H9 (cell line): ENCODE data around the gene CEP83. TPM values are rescaled to one million over a fixed set of nuclear protein-coding genes. Genes with fewer than 3 reads are reported as not detected.

Source experiments
- DNase-seq: peaks from one replicate; pipeline ENCODE4 v3.0.0-alpha.2; 2017
- H2AFZ ChIP-seq: one replicate; pipeline ENCODE4 v1.6.1; 2013; ENCODE audit warnings: mild to moderate bottlenecking, low read length, control low read depth, moderate library complexity
- H2AK5ac ChIP-seq: 2 replicates; pipeline ENCODE4 v1.6.1; 2013; ENCODE audit warnings: low read length, control low read depth, mixed read lengths; ENCODE audit not compliant: insufficient read length
- H2BK120ac ChIP-seq: one replicate; pipeline ENCODE4 v1.6.1; 2013; ENCODE audit warnings: low read depth, mild to moderate bottlenecking, low read length, control low read depth, inconsistent platforms; ENCODE audit not compliant: poor library complexity, severe bottlenecking
- H2BK12ac ChIP-seq: 2 replicates; pipeline ENCODE4 v1.6.1; 2013; ENCODE audit warnings: low read length, control low read depth, mixed read lengths, low read depth; ENCODE audit not compliant: insufficient read length
- H2BK15ac ChIP-seq: 2 replicates; pipeline ENCODE4 v1.6.1; 2013; ENCODE audit warnings: low read depth, low read length, control low read depth
- H2BK20ac ChIP-seq: one replicate; pipeline ENCODE4 v1.6.1; 2013; ENCODE audit warnings: low read depth, mild to moderate bottlenecking, low read length, control low read depth, inconsistent platforms; ENCODE audit not compliant: poor library complexity, severe bottlenecking
- H2BK5ac ChIP-seq: 2 replicates; pipeline ENCODE4 v1.6.1; 2013; ENCODE audit warnings: low read length, control low read depth, mixed read lengths; ENCODE audit not compliant: insufficient read length
- H3K14ac ChIP-seq: 2 replicates; pipeline ENCODE4 v1.6.1; 2013; ENCODE audit warnings: low read length, control low read depth; ENCODE audit not compliant: insufficient read depth
- H3K18ac ChIP-seq: 2 replicates; pipeline ENCODE4 v1.6.1; 2013; ENCODE audit warnings: low read depth, mild to moderate bottlenecking, mixed read lengths, low read length, control low read depth; ENCODE audit not compliant: insufficient read length
- H3K23ac ChIP-seq: 2 replicates; pipeline ENCODE4 v1.6.1; 2013; ENCODE audit warnings: low read length, control low read depth, mixed read lengths, low read depth; ENCODE audit not compliant: insufficient read length
- H3K23me2 ChIP-seq: 2 replicates; pipeline ENCODE4 v1.6.1; 2013; ENCODE audit warnings: low read depth, mild to moderate bottlenecking, mixed read lengths, low read length, control low read depth; ENCODE audit not compliant: insufficient read length, poor library complexity, severe bottlenecking
- H3K27ac ChIP-seq: 2 replicates; pipeline ENCODE4 v1.5.1; 2013; ENCODE audit warnings: low read length, control low read depth, mixed read lengths, low read depth; ENCODE audit not compliant: insufficient read length
- H3K27me3 ChIP-seq: 2 replicates; pipeline ENCODE4 v1.6.1; 2013; ENCODE audit warnings: low read length, control low read depth, inconsistent platforms; ENCODE audit not compliant: insufficient read depth
- H3K4ac ChIP-seq: 2 replicates; pipeline ENCODE4 v1.6.1; 2013; ENCODE audit warnings: low read depth, mild to moderate bottlenecking, control low read depth, inconsistent platforms, low read length, moderate library complexity
- H3K4me1 ChIP-seq: 2 replicates; pipeline ENCODE4 v1.6.1; 2013; ENCODE audit warnings: low read length, control low read depth, inconsistent platforms; ENCODE audit not compliant: insufficient read depth
- H3K4me2 ChIP-seq: 2 replicates; pipeline ENCODE4 v1.6.1; 2013; ENCODE audit warnings: low read length, control low read depth, mixed read lengths; ENCODE audit not compliant: insufficient read length, insufficient read depth
- H3K56ac ChIP-seq: 2 replicates; pipeline ENCODE4 v1.6.1; 2013; ENCODE audit warnings: low read depth, mild to moderate bottlenecking, mixed read lengths, low read length, control low read depth; ENCODE audit not compliant: insufficient read length
- H3K79me1 ChIP-seq: 2 replicates; pipeline ENCODE4 v1.6.1; 2013; ENCODE audit warnings: low read depth, mild to moderate bottlenecking, moderate library complexity, low read length, control low read depth, inconsistent platforms; ENCODE audit not compliant: insufficient read depth, poor library complexity, severe bottlenecking
- H3K79me2 ChIP-seq: 2 replicates; pipeline ENCODE4 v1.6.1; 2013; ENCODE audit warnings: low read length, control low read depth, inconsistent platforms; ENCODE audit not compliant: insufficient read depth
- H3K9ac ChIP-seq: 2 replicates; pipeline ENCODE4 v1.6.1; 2013; ENCODE audit warnings: low read length, control low read depth, mixed read lengths; ENCODE audit not compliant: insufficient read length; ENCODE audit errors: extremely low read depth
- H3K9me3 ChIP-seq: one replicate; pipeline ENCODE4 v1.6.1; 2013; ENCODE audit warnings: low read depth, low read length, inconsistent platforms; ENCODE audit not compliant: control insufficient read depth
- H3T11ph ChIP-seq: one replicate; pipeline ENCODE4 v1.6.1; 2013; ENCODE audit warnings: mild to moderate bottlenecking, low read length, control low read depth, inconsistent platforms
- H4K20me1 ChIP-seq: one replicate; pipeline ENCODE4 v1.6.1; 2013; ENCODE audit not compliant: control insufficient read depth, insufficient read length, insufficient read depth
- H4K5ac ChIP-seq: 2 replicates; pipeline ENCODE4 v1.6.1; 2013; ENCODE audit warnings: low read depth, mild to moderate bottlenecking, mixed read lengths, low read length, control low read depth; ENCODE audit not compliant: insufficient read length
- H4K8ac ChIP-seq: replicated peaks from 2 replicates; pipeline ENCODE4 v1.6.1; 2013; ENCODE audit warnings: low read length, control low read depth, mixed read lengths, low read depth; ENCODE audit not compliant: insufficient read length
- H4K91ac ChIP-seq: 2 replicates; pipeline ENCODE4 v1.6.1; 2013; ENCODE audit warnings: low read depth, mild to moderate bottlenecking, moderate library complexity, mixed read lengths, low read length, control low read depth; ENCODE audit not compliant: insufficient read length
- H3K27ac Mint-ChIP-seq, 3 experiments: 2 replicates in 2 of 3; 3 replicates in 1 of 3; pipeline ENCODE4 v1.8.0; 2020 to 2021; ENCODE audit warnings: mixed read lengths in 3 of 3, mild to moderate bottlenecking in 1 of 3, moderate library complexity in 1 of 3
- H3K27me3 Mint-ChIP-seq: 2 replicates; pipeline ENCODE4 v1.8.0; 2021; ENCODE audit warnings: low read depth, mild to moderate bottlenecking, moderate library complexity, mixed read lengths
- H3K36me3 Mint-ChIP-seq, 3 experiments: 2 replicates in 2 of 3; 3 replicates in 1 of 3; pipeline ENCODE4 v1.8.0; 2020 to 2021; ENCODE audit warnings: low read depth in 3 of 3, mixed read lengths in 3 of 3; ENCODE audit not compliant: insufficient read depth in 1 of 3
- H3K4me1 Mint-ChIP-seq, 2 experiments: 2 replicates each; pipeline ENCODE4 v1.8.0; 2020; ENCODE audit warnings: mixed read lengths in 2 of 2
- H3K4me3 Mint-ChIP-seq, 2 experiments: 2 replicates in 1 of 2; 3 replicates in 1 of 2; pipeline ENCODE4 v1.8.0; 2020 to 2021; ENCODE audit warnings: mild to moderate bottlenecking in 2 of 2, mixed read lengths in 2 of 2, moderate library complexity in 1 of 2
- H3K9me3 Mint-ChIP-seq, 2 experiments: 2 replicates in 1 of 2; 3 replicates in 1 of 2; pipeline ENCODE4 v1.8.0; 2020; ENCODE audit warnings: mild to moderate bottlenecking in 2 of 2, mixed read lengths in 2 of 2, moderate library complexity in 1 of 2
- WGBS: extraction: QIAGEN DNeasy Blood & Tissue Kit; methylation state at CpG from one replicate; pipeline ENCODE4 v1.1.7; 2013; ENCODE audit warnings: missing lambda C conversion rate, low lambda C conversion rate, mixed read lengths; ENCODE audit not compliant: insufficient read length; ENCODE audit errors: extremely low coverage; 5-methylcytosine and 5-hydroxymethylcytosine counted together
- total RNA-seq: library from RNA; stranded (reverse); gene quantifications from 2 replicates; pipeline ENCODE4 v1.2.1, GENCODE V29; 2021
- TF ChIP-seq, protein P1 (sequence below): fragments of 200-600 bp; sonication (generic); conservative IDR thresholded peaks from 3 replicates; pipeline ENCODE4 v1.8.0; 2021; ENCODE audit warnings: antibody characterized with exemption, mild to moderate bottlenecking

The CEP83 gene
- total RNA-seq, 1 experiment from 2014 or later = 26.5 TPM

DNA sequence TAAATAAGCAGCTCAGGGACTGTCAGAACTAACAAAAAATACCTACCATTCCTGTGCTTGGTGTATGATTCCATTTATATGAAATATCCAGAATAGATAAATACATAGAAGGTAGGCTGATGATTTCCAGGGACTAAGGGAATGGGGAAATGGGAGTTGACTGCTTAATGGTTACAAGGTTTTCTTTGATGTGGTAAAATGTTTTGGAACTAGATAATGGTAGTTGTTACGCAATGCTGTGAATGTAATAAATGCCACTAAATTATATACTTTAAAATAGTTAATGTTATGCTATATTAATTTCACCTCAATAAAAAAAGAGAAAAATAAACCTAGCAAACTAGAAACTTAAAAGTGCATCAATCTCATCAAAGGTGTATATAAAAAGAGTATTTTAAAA lies 41.1 kb downstream of the CEP83 start:
- H2BK15ac ChIP-seq = no peak overlapping the region
- TF ChIP-seq, protein P1, sequence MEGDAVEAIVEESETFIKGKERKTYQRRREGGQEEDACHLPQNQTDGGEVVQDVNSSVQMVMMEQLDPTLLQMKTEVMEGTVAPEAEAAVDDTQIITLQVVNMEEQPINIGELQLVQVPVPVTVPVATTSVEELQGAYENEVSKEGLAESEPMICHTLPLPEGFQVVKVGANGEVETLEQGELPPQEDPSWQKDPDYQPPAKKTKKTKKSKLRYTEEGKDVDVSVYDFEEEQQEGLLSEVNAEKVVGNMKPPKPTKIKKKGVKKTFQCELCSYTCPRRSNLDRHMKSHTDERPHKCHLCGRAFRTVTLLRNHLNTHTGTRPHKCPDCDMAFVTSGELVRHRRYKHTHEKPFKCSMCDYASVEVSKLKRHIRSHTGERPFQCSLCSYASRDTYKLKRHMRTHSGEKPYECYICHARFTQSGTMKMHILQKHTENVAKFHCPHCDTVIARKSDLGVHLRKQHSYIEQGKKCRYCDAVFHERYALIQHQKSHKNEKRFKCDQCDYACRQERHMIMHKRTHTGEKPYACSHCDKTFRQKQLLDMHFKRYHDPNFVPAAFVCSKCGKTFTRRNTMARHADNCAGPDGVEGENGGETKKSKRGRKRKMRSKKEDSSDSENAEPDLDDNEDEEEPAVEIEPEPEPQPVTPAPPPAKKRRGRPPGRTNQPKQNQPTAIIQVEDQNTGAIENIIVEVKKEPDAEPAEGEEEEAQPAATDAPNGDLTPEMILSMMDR = no peak
- H4K8ac ChIP-seq = no peak overlapping the region

More for the DNA sequence above, 41.1 kb downstream of the CEP83 start:
- no peak for DNase-seq
- H3K4me3 Mint-ChIP-seq = no peak overlapping the region
- no peak overlapping the region for H3K56ac ChIP-seq
- H3K4me2 ChIP-seq = no peak overlapping the region
- H2BK20ac ChIP-seq = no peak overlapping the region
- H3K27me3 ChIP-seq = no peaks in the 10 kb centered on the region
- no peaks in the 10 kb centered on the region for H3K79me2 ChIP-seq
- no peak overlapping the region for H2BK12ac ChIP-seq
- H3K4me1 Mint-ChIP-seq = peaks cover 13 to 15% of the 10 kb centered on the region in 2 experiments
- no peak overlapping the region for H3K18ac ChIP-seq
- H3K4ac ChIP-seq = no peak overlapping the region
- no peak overlapping the region for H4K5ac ChIP-seq
- H3K14ac ChIP-seq = no peak overlapping the region
- H3K9me3 Mint-ChIP-seq = peaks cover 28 to 33% of the 10 kb centered on the region in 2 experiments
- H3K9ac ChIP-seq = no peak overlapping the region
- no peaks in the 10 kb centered on the region for H4K20me1 ChIP-seq
- H3K23me2 ChIP-seq = no peaks in the 10 kb centered on the region
- H2BK120ac ChIP-seq = no peak overlapping the region
- H3K27ac Mint-ChIP-seq = no peak overlapping the region
- H3K27me3 Mint-ChIP-seq = no peaks in the 10 kb centered on the region
- H3K36me3 Mint-ChIP-seq = peaks cover 22 to 40% (median 25%) of the 10 kb centered on the region in 3 experiments
- H2BK5ac ChIP-seq = no peak overlapping the region
- H3K27ac ChIP-seq = no peak overlapping the region
- peaks cover 18% of the 10 kb centered on the region for H3K9me3 ChIP-seq
- H3K4me1 ChIP-seq = no peaks in the 10 kb centered on the region; the same call in 1 of the 2 replicates
- no peak overlapping the region for H2AFZ ChIP-seq
- no CpG with 5 or more reads among the region's 1 CpG for WGBS
- H3T11ph ChIP-seq = no peak overlapping the region
- no peak overlapping the region for H2AK5ac ChIP-seq
- no peak overlapping the region for H4K91ac ChIP-seq
- H3K79me1 ChIP-seq = peaks cover under 1% of the 10 kb centered on the region
- no peak overlapping the region for H3K23ac ChIP-seq
